ENCODE results near the gene CRY1.

GRCh38 chr12:107081778-107082177, 11.6 kb downstream of the CRY1 start:
- TF ChIP-seq CTCF (IDR thresholded peaks at IDR 0.05), result no peak
- no peak for TF ChIP-seq POLR2A (IDR thresholded peaks at IDR 0.05)
- no peak for TF ChIP-seq POLR2AphosphoS5 (IDR thresholded peaks at IDR 0.05)

Data from stomach (tissue), 4 donors.